ENCODE results near the gene TLX1.

TLX1 gene

DNA sequence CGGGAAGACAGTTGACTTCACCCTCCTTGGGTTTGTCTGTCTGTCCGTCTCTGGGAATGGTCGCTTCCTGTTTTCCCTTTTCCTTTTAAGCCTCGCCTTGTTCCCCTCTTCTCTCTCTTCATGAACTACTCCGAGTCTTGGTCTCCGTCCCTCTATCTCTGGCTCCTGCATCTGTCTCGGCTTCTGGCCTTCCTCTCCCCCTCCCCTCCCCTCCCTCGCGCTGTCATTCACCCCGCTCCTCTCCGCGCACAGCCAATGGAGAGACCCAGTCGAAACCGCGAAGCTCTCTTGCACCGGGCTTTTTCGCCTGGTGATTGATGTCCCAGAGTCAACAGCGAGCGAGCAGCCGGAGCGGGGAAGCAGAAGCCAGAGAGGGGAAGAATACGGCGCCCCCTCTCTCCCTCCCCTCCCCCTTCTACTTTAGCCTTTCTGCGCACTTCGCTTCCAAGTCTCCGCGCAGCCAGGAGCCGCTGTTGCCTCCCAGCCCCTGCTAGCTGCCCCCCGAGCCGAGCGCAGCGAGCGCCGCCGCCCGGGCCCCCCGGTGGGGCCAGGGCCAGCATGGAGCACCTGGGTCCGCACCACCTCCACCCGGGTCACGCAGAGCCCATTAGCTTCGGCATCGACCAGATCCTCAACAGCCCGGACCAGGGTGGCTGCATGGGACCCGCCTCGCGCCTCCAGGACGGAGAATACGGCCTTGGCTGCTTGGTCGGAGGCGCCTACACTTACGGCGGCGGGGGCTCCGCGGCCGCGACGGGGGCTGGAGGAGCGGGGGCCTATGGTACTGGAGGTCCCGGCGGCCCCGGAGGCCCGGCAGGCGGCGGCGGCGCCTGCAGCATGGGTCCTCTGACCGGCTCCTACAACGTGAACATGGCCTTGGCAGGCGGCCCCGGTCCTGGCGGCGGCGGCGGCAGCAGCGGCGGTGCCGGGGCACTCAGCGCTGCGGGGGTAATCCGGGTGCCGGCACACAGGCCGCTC lies at the start of gene TLX1:
TSS of gene TLX1 (plus strand) at position 317 of the 978 bp plus-strand sequence. CDS start at position 559, 242 bp downstream.
- no peak for TF ChIP-seq EZH2phosphoT487 (IDR thresholded peaks at IDR 0.05; ENCODE audit: borderline replicate concordance)
- TF ChIP-seq, protein P1, sequence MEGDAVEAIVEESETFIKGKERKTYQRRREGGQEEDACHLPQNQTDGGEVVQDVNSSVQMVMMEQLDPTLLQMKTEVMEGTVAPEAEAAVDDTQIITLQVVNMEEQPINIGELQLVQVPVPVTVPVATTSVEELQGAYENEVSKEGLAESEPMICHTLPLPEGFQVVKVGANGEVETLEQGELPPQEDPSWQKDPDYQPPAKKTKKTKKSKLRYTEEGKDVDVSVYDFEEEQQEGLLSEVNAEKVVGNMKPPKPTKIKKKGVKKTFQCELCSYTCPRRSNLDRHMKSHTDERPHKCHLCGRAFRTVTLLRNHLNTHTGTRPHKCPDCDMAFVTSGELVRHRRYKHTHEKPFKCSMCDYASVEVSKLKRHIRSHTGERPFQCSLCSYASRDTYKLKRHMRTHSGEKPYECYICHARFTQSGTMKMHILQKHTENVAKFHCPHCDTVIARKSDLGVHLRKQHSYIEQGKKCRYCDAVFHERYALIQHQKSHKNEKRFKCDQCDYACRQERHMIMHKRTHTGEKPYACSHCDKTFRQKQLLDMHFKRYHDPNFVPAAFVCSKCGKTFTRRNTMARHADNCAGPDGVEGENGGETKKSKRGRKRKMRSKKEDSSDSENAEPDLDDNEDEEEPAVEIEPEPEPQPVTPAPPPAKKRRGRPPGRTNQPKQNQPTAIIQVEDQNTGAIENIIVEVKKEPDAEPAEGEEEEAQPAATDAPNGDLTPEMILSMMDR (conservative IDR thresholded peaks at IDR 0.05; ENCODE audit: low read length), result no peak
- Histone ChIP-seq H3F3A (ENCODE audit: low read depth) (no peaks in the 10 kb centered on the region), H3K9me3 (ENCODE audit: insufficient read depth, low read depth, low read length) (no peaks in the 10 kb centered on the region), H3K4me2 (ENCODE audit: low read depth, low read length, poor library complexity, severe bottlenecking) (peak within 1 kb of the TSS; percentile 35), H3K79me2 (ENCODE audit: insufficient read depth, low read length) (no peaks in the 10 kb centered on the region), H3K4me1 (ENCODE audit: insufficient read depth, low read length, poor library complexity, severe bottlenecking) (peaks cover 9% of the 10 kb centered on the region), H4K20me1 (ENCODE audit: insufficient read depth, low read length, poor library complexity, severe bottlenecking) (no peaks in the 10 kb centered on the region), H3K9me2 (replicated peaks; ENCODE audit: low read depth, low read length) (no peaks in the 10 kb centered on the region), H3K4me3 (ENCODE audit: low read length, poor library complexity, severe bottlenecking) (no peak within 1 kb of the TSS), H2AFZ (ENCODE audit: low read length) (0 out of 2 replicates have a peak within 1 kb of the TSS, but pooled peaks have one; percentile 51), H3K36me3 (ENCODE audit: insufficient read depth, low read length) (no peaks in the 10 kb centered on the region), H3K9ac (ENCODE audit: low read depth, low read length, poor library complexity, severe bottlenecking) (no peak within 1 kb of the TSS), H3K27me3 (ENCODE audit: insufficient read depth, low read length, poor library complexity, severe bottlenecking) (no peaks in the 10 kb centered on the region)

DNA sequence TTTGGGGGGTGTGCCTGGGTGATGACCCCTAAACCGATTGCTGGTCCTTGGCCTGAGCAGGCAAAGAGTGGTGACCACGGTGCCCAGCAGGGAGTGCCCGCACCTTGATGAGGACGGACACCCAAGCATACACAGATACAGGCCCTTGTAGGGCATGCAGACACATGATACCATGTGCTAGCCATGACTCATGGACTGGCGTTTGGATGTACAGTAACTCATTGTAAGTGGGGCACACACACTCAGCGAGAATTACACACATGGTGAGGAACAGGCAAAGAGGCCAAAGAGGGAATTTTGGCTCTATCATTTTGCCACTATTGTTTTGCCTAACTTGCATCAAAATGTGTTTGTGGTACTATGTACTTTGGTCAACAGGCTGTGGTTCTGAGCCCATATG lies 45.3 kb upstream of the TLX1 start:
- no peaks in the 10 kb centered on the region for H3K27me3 ChIP-seq (ENCODE audit: insufficient read depth, low read length, poor library complexity, severe bottlenecking)
- no peak overlapping the region for H3K9ac ChIP-seq (ENCODE audit: low read depth, low read length, poor library complexity, severe bottlenecking)
- H3K79me2 ChIP-seq (ENCODE audit: insufficient read depth, low read length), result no peaks in the 10 kb centered on the region
- H3K4me3 ChIP-seq (ENCODE audit: low read length, poor library complexity, severe bottlenecking), result no peak overlapping the region
- no peaks in the 10 kb centered on the region for H3F3A ChIP-seq (ENCODE audit: low read depth)
- no peak overlapping the region for H2AFZ ChIP-seq (ENCODE audit: low read length)
- no peak overlapping the region for H3K4me2 ChIP-seq (ENCODE audit: low read depth, low read length, poor library complexity, severe bottlenecking)
- TF ChIP-seq EZH2phosphoT487 (IDR thresholded peaks at IDR 0.05; ENCODE audit: borderline replicate concordance), result no peak
- TF ChIP-seq, protein P1 (conservative IDR thresholded peaks at IDR 0.05; ENCODE audit: low read length), result no peak
- H3K36me3 ChIP-seq (ENCODE audit: insufficient read depth, low read length), result no peaks in the 10 kb centered on the region
- no peaks in the 10 kb centered on the region for H3K9me3 ChIP-seq (ENCODE audit: insufficient read depth, low read depth, low read length)
- H3K9me2 ChIP-seq (replicated peaks; ENCODE audit: low read depth, low read length), result no peaks in the 10 kb centered on the region
- H4K20me1 ChIP-seq (ENCODE audit: insufficient read depth, low read length, poor library complexity, severe bottlenecking), result no peaks in the 10 kb centered on the region
- H3K4me1 ChIP-seq (ENCODE audit: insufficient read depth, low read length, poor library complexity, severe bottlenecking), result no peaks in the 10 kb centered on the region

DNA sequence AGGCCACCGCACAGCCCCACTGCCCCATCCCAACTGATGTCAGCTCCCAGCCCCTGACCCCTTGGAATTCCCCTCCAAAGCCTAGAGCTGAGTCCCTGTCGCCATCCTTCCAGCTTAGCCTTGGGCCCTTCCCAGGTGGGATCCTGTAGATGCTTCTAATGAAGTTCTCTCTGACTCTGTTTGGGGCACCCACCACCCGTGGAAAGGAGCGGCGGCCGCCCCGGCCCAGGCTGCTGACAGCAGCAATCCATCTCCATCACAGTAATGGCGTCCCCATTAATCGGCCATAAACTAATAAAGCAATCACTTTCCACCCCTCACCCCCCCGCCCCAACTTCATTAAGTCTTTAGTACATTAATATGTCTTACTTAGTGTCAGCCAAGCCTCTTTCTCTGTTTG lies 43.7 kb upstream of the TLX1 start:
- TF ChIP-seq EZH2phosphoT487 (IDR thresholded peaks at IDR 0.05; ENCODE audit: borderline replicate concordance), result no peak
- TF ChIP-seq, protein P1 (conservative IDR thresholded peaks at IDR 0.05; ENCODE audit: low read length), result no peak
- H3K9me2 ChIP-seq (replicated peaks; ENCODE audit: low read depth, low read length), result no peaks in the 10 kb centered on the region
- no peaks in the 10 kb centered on the region for H3K79me2 ChIP-seq (ENCODE audit: insufficient read depth, low read length)
- no peaks in the 10 kb centered on the region for H3K27me3 ChIP-seq (ENCODE audit: insufficient read depth, low read length, poor library complexity, severe bottlenecking)
- H3K4me2 ChIP-seq (ENCODE audit: low read depth, low read length, poor library complexity, severe bottlenecking), result no peak overlapping the region
- no peaks in the 10 kb centered on the region for H3K9me3 ChIP-seq (ENCODE audit: insufficient read depth, low read depth, low read length)
- no peaks in the 10 kb centered on the region for H3F3A ChIP-seq (ENCODE audit: low read depth)
- H2AFZ ChIP-seq (ENCODE audit: low read length), result no peak overlapping the region
- H3K36me3 ChIP-seq (ENCODE audit: insufficient read depth, low read length), result no peaks in the 10 kb centered on the region
- H3K9ac ChIP-seq (ENCODE audit: low read depth, low read length, poor library complexity, severe bottlenecking), result no peak overlapping the region
- H4K20me1 ChIP-seq (ENCODE audit: insufficient read depth, low read length, poor library complexity, severe bottlenecking), result no peaks in the 10 kb centered on the region
- no peak overlapping the region for H3K4me3 ChIP-seq (ENCODE audit: low read length, poor library complexity, severe bottlenecking)
- H3K4me1 ChIP-seq (ENCODE audit: insufficient read depth, low read length, poor library complexity, severe bottlenecking), result no peaks in the 10 kb centered on the region
